Endothelial cell (in vitro differentiated cells): ENCODE data around the gene ATP6V1G2. TPM values are rescaled to one million over a fixed set of nuclear protein-coding genes. Genes with fewer than 3 reads are reported as not detected.

ENCODE experiments used
- DNase-seq: peaks from one replicate; pipeline ENCODE4 v3.0.0; 2021; ENCODE audit warnings: low spot score
- H3K27ac Mint-ChIP-seq: one replicate; pipeline ENCODE4 v1.8.0; 2021; ENCODE audit warnings: mixed read lengths, inconsistent platforms; ENCODE audit not compliant: unreplicated experiment
- H3K27me3 Mint-ChIP-seq: one replicate; pipeline ENCODE4 v1.8.0; 2021; ENCODE audit warnings: mild to moderate bottlenecking, moderate library complexity, mixed read lengths, inconsistent platforms; ENCODE audit not compliant: unreplicated experiment
- H3K36me3 Mint-ChIP-seq: one replicate; pipeline ENCODE4 v1.8.0; 2021; ENCODE audit warnings: mild to moderate bottlenecking, low read depth, mixed read lengths, inconsistent platforms; ENCODE audit not compliant: unreplicated experiment
- H3K4me1 Mint-ChIP-seq: one replicate; pipeline ENCODE4 v1.8.0; 2021; ENCODE audit warnings: mild to moderate bottlenecking, mixed read lengths, inconsistent platforms; ENCODE audit not compliant: unreplicated experiment
- H3K4me3 Mint-ChIP-seq: one replicate; pipeline ENCODE4 v1.8.0; 2021; ENCODE audit warnings: mild to moderate bottlenecking, mixed read lengths, inconsistent platforms; ENCODE audit not compliant: unreplicated experiment
- H3K9me3 Mint-ChIP-seq: one replicate; pipeline ENCODE4 v1.8.0; 2021; ENCODE audit warnings: mixed read lengths, inconsistent platforms; ENCODE audit not compliant: unreplicated experiment
- total RNA-seq: library from RNA; stranded (reverse); fragmentation: NEBNext Ultra II Directional; extraction: Animal tissue kit (Norgen Biotek cat#: 25700); gene quantifications from one replicate; pipeline ENCODE4 v1.2.1, GENCODE V29; 2021; ENCODE audit not compliant: unreplicated experiment
- TF ChIP-seq, protein P1 (sequence below): fragments of 200-600 bp; sonication (generic); IDR thresholded peaks from one replicate; pipeline ENCODE4 v1.5.0; 2021; ENCODE audit warnings: antibody characterized with exemption; ENCODE audit not compliant: unreplicated experiment

The ATP6V1G2 gene
- total RNA-seq, 1 donor from 2014 or later = 1.8 TPM

DNA sequence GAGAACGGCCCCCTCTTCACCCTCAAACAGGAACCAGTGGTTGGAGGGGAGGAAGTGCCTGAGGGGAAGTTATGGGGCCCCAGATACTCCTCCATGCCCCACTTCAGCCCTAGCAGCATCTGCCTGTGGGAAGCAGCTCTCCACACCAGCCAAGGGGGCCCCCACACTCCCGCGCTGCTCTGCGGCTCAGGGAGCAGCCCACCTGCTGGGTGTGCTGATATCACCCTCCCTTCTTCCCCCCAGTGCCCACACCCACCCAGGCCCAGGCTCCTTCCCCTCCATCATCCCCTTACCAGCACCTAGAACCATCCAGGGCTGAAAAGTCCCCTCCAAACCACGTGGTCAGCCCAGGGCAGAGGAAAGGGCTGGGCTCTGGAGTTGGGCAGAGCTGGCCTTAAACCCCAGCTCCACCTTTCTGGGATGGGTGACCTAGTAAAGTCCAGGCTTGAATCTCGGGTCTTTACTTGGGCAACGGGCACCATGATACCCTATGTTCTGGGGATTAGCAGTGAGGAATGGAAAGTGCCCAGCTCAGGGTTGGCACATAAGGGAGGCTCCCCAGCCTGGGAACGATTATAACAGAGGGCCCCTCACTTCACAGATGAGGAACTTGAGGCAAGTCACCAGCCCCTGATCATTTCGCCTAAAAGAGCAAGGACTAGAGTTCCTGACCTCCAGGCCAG is 40.3 kb upstream of the ATP6V1G2 start:
- Mint-ChIP-seq H3K27me3 (peaks cover 2% of the 10 kb centered on the region), H3K36me3 (no peaks in the 10 kb centered on the region), H3K9me3 (no peaks in the 10 kb centered on the region), H3K4me3 (no peak overlapping the region), H3K27ac (no peak overlapping the region), H3K4me1 (peaks cover 12% of the 10 kb centered on the region)
- no peak for DNase-seq
- TF ChIP-seq, protein P1, sequence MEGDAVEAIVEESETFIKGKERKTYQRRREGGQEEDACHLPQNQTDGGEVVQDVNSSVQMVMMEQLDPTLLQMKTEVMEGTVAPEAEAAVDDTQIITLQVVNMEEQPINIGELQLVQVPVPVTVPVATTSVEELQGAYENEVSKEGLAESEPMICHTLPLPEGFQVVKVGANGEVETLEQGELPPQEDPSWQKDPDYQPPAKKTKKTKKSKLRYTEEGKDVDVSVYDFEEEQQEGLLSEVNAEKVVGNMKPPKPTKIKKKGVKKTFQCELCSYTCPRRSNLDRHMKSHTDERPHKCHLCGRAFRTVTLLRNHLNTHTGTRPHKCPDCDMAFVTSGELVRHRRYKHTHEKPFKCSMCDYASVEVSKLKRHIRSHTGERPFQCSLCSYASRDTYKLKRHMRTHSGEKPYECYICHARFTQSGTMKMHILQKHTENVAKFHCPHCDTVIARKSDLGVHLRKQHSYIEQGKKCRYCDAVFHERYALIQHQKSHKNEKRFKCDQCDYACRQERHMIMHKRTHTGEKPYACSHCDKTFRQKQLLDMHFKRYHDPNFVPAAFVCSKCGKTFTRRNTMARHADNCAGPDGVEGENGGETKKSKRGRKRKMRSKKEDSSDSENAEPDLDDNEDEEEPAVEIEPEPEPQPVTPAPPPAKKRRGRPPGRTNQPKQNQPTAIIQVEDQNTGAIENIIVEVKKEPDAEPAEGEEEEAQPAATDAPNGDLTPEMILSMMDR = no peak

DNA sequence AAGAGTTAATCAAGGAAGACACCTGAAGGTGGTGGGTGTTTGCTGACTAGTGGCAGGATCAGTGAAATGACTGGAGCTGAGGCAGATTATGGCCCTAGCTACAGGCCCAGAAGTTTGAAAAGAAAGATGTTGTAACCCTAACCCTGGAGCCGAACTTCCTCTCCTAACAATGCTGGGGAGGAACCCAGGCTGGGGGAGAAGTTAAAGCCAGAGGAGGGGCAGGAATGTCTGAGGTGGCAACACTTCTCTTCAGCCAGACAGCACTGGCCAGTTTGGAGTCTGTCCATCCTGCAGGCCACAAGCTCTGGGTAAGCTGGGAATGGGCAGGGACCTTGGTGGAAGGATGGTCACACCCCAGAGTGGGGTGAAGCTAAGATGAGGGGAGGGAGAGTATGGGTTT is 39.6 kb upstream of the ATP6V1G2 start, which contains the start of gene LST1:
Gene LST1, plus strand, starts transcription at position 270 of the 400 bp plus-strand sequence. CDS start 1,023 bp downstream, outside the sequence.
- DNase-seq = no peak
- Mint-ChIP-seq H3K4me1 (peaks cover 15% of the 10 kb centered on the region), H3K36me3 (no peaks in the 10 kb centered on the region), H3K4me3 (no peak within 1 kb of the TSS), H3K27ac (peak within 1 kb of the TSS; percentile 52), H3K9me3 (no peaks in the 10 kb centered on the region), H3K27me3 (peaks cover 4% of the 10 kb centered on the region)
- TF ChIP-seq, protein P1 = no peak

DNA sequence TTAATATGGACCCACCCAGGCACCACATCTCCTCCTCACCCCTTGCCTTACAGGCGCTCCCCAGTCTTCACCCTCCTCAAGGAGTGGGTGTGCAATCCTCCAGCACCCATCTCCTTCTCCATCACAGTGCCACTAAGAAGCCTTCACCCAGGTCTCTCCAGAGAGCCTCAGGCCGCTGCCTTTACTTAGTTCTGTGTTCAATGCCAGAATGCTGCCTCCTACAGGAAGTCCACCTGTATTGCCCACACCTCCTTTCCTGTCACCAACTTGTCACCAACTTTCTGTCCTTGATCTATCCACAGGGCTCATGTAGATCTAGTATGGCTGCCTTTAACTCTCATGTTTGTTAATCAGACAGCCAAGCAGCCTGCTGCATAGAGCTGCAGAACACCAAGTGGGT is 39.1 kb upstream of the ATP6V1G2 start:
- Mint-ChIP-seq H3K9me3 (no peaks in the 10 kb centered on the region), H3K36me3 (no peaks in the 10 kb centered on the region), H3K27ac (peak overlapping the region; percentile 52), H3K4me3 (no peak overlapping the region), H3K4me1 (peaks cover 16% of the 10 kb centered on the region), H3K27me3 (peaks cover 5% of the 10 kb centered on the region)
- DNase-seq = no peak
- TF ChIP-seq, protein P1 = peak; percentile 45

DNA sequence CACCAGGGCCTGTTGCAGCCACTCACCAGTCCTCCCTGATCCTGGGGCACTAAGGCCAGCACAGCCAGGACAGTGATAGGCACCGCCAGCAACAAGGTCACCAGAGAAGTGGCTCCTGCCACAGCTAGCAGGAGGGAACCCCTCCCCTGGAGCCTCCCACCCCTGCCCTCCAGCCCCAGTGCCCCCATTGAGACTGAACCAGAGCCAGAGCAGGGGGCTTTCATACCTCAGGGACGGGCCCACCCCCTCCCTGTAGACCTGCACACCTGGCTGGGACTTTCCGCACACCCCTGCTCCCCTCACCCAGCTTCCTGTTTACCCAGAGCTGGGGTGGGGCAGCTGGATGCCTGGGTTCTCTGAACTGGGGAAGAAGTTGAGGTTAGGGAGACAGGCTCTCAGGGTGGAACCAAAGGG is 35.8 kb upstream of the ATP6V1G2 start, which contains the start of gene LTB:
Gene LTB, minus strand, starts transcription at position 195 of the 414 bp plus-strand sequence. Its CDS starts 7 bp downstream, at position 188.
- Mint-ChIP-seq H3K4me3 (peak within 1 kb of the TSS; percentile 96), H3K27me3 (peaks cover 7% of the 10 kb centered on the region), H3K27ac (no peak within 1 kb of the TSS), H3K9me3 (no peaks in the 10 kb centered on the region), H3K36me3 (no peaks in the 10 kb centered on the region), H3K4me1 (peaks cover 18% of the 10 kb centered on the region)
- TF ChIP-seq, protein P1 = no peak
- no peak for DNase-seq
